Measurements from ENCODE around the gene MOSMO.

DNA sequence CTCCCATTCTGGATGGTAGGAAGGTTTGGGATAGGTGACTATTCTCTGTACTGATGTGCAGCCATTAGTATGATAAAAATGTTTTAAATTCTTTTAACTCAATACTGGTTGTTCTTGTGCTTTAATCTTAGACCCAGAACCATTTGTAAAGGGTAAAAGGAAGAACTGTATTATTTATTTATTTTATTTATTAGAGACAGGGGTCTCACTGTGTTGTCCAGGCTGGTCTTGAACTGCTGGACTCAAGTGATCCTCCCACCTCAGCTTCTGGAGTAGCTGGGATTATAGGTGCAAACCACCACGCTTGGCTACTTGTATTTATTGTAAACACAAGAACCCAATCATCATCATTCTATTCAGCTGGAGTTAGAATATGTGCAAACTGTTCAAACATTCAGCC is 2.2 kb upstream of the MOSMO start:
- TF ChIP-seq EZH2phosphoT487 (IDR thresholded peaks at IDR 0.05; ENCODE audit: insufficient read depth, low read depth), result no peak
- no peak for TF ChIP-seq EZH2 (IDR thresholded peaks at IDR 0.05; ENCODE audit: insufficient read depth, poor library complexity, severe bottlenecking)
